ENCODE data around the gene SRXN1. TPM values are rescaled to one million over a fixed set of nuclear protein-coding genes. Genes with fewer than 3 reads are reported as not detected.

Gene SRXN1
- total and polyA plus RNA-seq, 2 donors (not counting 3 experiments of a cell fraction or from before 2014, with no cell fraction given): 19.3 to 24.9 TPM

DNA sequence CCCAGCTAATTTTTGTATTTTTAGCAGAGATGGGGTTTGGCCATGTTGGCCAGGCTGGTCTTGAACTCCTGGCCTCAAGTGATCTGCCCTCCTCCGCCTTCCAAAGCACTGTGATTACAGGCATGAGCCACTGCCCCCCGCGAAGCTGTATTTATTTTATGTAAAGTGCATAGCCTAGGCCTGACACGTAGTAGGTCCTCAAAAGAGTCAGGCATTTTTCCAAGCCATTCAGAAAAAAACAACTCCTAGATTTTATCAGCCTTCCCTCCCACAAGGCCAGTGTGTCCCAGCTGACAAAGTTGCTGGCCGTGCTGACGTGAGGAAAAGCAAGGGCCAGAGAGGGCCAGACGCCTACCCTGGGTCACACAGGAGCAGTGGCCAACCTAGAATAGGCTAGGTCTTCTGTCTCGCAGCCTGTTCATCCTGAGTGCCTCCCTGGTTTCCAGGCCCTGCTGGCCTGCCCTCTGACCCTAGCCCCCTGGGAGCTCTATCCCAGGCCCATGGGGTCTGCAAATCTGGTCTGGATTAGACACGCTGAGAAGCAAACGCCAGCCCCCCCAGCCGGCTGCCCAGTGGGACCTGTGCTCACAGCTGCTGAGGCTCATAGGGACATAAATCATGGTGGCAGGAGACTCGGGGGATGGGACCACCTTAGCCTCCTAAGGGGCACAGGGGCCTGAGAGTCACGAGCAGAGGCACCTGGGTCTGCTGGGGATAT, 54.7 kb downstream of the SRXN1 start:
- Histone ChIP-seq H3K9ac (replicated peaks; ENCODE audit: extremely low read depth, insufficient read depth, low read length) (no peak overlapping the region), H3K27me3 (ENCODE audit: control insufficient read depth in 2 of 2, insufficient read depth in 2 of 2, low read length in 2 of 2) (no peaks in the 10 kb centered on the region), H3K9me1 (replicated peaks; ENCODE audit: control insufficient read depth, extremely low read depth, insufficient read depth, low read length) (no peaks in the 10 kb centered on the region), H2AFZ (ENCODE audit: low read depth, low read length) (no peak overlapping the region), H3K4me2 (ENCODE audit: insufficient read depth, low read length) (no peak overlapping the region), H3K36me3 (ENCODE audit: control insufficient read depth in 2 of 2, extremely low read depth in 1 of 2, insufficient read depth in 2 of 2, low read length in 2 of 2) (no peaks in the 10 kb centered on the region), H3K4me1 (ENCODE audit: control insufficient read depth, extremely low read depth, insufficient read depth, low read length) (peaks cover 2% of the 10 kb centered on the region), H3K27ac (ENCODE audit: insufficient read depth, low read depth, low read length) (no peak overlapping the region), H3K4me3 (replicated peaks in 1 of 3; ENCODE audit: insufficient read depth in 1 of 3, low read depth in 1 of 3, low read length in 3 of 3) (no peak overlapping the region), H3K79me2 (ENCODE audit: control insufficient read depth, insufficient read depth, low read length) (no peaks in the 10 kb centered on the region), H4K20me1 (replicated peaks; ENCODE audit: control insufficient read depth, extremely low read depth, insufficient read depth, low read length) (no peaks in the 10 kb centered on the region), H3K9me3 (replicated peaks; ENCODE audit: control insufficient read depth, insufficient read depth, low read length) (no peaks in the 10 kb centered on the region)
- FAIRE-seq (no peak), DNase-seq (ENCODE audit: low read depth, low spot score) (no peak)
- intact Hi-C loops (cut with micrococcal nuclease) (no loop called here), dilution Hi-C loops (cut with MboI; ENCODE audit: extremely low pct_ligation_motif_present, low sequenced_read_pairs) (no loop called here)
- no TSS peak for BruUV-seq (replicated peaks)
- ChIA-PET CTCF (interaction anchor here (1.2 kb wide), 1 partner anchor 47 kb away, joined by 5 read pairs; no protein-coding TSS in a partner anchor), POLR2A (no interaction called here)
- TF ChIP-seq, protein P1, sequence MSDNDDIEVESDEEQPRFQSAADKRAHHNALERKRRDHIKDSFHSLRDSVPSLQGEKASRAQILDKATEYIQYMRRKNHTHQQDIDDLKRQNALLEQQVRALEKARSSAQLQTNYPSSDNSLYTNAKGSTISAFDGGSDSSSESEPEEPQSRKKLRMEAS (IDR thresholded peaks at IDR 0.05; ENCODE audit: insufficient read depth, insufficient read length): no peak
- no peak for TF ChIP-seq POLR2AphosphoS5 (IDR thresholded peaks at IDR 0.05; ENCODE audit: insufficient read depth, low read depth, low read length)
- no peak for TF ChIP-seq FOS (IDR thresholded peaks at IDR 0.05; ENCODE audit: borderline replicate concordance, insufficient read depth, low read length)

DNA sequence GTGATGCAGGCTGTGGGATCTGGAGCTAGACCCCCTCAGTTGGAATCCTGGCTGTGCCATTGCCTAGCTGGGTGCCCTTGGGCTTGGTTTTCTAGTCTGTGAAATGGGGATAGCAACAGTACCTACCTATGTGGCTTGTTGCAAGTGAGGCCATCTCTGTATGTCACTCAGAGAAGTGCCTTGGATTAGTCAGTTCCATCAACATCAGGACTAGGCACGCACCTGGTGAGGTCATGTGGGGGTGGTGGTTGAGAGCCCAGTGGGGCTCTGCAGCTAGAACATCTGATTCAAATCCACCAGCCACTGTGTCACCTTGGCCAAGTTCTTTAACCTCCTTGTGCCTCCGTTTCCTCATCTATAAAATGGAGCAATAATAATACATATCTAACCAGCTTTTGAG, 55.4 kb downstream of the SRXN1 start:
- Histone ChIP-seq H3K36me3 (ENCODE audit: control insufficient read depth in 2 of 2, extremely low read depth in 1 of 2, insufficient read depth in 2 of 2, low read length in 2 of 2) (no peaks in the 10 kb centered on the region), H3K9me3 (replicated peaks; ENCODE audit: control insufficient read depth, insufficient read depth, low read length) (no peaks in the 10 kb centered on the region), H3K9me1 (replicated peaks; ENCODE audit: control insufficient read depth, extremely low read depth, insufficient read depth, low read length) (no peaks in the 10 kb centered on the region), H4K20me1 (replicated peaks; ENCODE audit: control insufficient read depth, extremely low read depth, insufficient read depth, low read length) (no peaks in the 10 kb centered on the region), H3K4me1 (ENCODE audit: control insufficient read depth, extremely low read depth, insufficient read depth, low read length) (peaks cover 2% of the 10 kb centered on the region), H3K4me3 (replicated peaks in 1 of 3; ENCODE audit: insufficient read depth in 1 of 3, low read depth in 1 of 3, low read length in 3 of 3) (no peak overlapping the region), H3K9ac (replicated peaks; ENCODE audit: extremely low read depth, insufficient read depth, low read length) (no peak overlapping the region), H2AFZ (ENCODE audit: low read depth, low read length) (no peak overlapping the region), H3K27me3 (ENCODE audit: control insufficient read depth in 2 of 2, insufficient read depth in 2 of 2, low read length in 2 of 2) (no peaks in the 10 kb centered on the region), H3K79me2 (ENCODE audit: control insufficient read depth, insufficient read depth, low read length) (no peaks in the 10 kb centered on the region), H3K27ac (ENCODE audit: insufficient read depth, low read depth, low read length) (no peak overlapping the region), H3K4me2 (ENCODE audit: insufficient read depth, low read length) (no peak overlapping the region)
- FAIRE-seq (no peak), DNase-seq (ENCODE audit: low read depth, low spot score) (no peak)
- CTCF ChIA-PET: interaction anchor here (1.2 kb wide), 2 partner anchors 37 to 48 kb away, joined by 3 to 5 read pairs; no protein-coding TSS in a partner anchor
- intact Hi-C loops (cut with micrococcal nuclease) (no loop called here), dilution Hi-C loops (cut with MboI; ENCODE audit: extremely low pct_ligation_motif_present, low sequenced_read_pairs) (no loop called here)
- POLR2A ChIA-PET: no interaction called here
- no peak for TF ChIP-seq POLR2A (IDR thresholded peaks at IDR 0.05; ENCODE audit: low read depth, low read length)
- no peak for TF ChIP-seq POLR2AphosphoS5 (IDR thresholded peaks at IDR 0.05; ENCODE audit: insufficient read depth, low read depth, low read length)
- TF ChIP-seq, protein P2, sequence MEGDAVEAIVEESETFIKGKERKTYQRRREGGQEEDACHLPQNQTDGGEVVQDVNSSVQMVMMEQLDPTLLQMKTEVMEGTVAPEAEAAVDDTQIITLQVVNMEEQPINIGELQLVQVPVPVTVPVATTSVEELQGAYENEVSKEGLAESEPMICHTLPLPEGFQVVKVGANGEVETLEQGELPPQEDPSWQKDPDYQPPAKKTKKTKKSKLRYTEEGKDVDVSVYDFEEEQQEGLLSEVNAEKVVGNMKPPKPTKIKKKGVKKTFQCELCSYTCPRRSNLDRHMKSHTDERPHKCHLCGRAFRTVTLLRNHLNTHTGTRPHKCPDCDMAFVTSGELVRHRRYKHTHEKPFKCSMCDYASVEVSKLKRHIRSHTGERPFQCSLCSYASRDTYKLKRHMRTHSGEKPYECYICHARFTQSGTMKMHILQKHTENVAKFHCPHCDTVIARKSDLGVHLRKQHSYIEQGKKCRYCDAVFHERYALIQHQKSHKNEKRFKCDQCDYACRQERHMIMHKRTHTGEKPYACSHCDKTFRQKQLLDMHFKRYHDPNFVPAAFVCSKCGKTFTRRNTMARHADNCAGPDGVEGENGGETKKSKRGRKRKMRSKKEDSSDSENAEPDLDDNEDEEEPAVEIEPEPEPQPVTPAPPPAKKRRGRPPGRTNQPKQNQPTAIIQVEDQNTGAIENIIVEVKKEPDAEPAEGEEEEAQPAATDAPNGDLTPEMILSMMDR (IDR thresholded peaks at IDR 0.05; ENCODE audit: extremely low read depth in 1 of 2, insufficient read depth in 1 of 2, low read depth in 1 of 2, low read length in 2 of 2): no peak
- TF ChIP-seq GATA2 (IDR thresholded peaks at IDR 0.05; ENCODE audit: insufficient read depth, insufficient read length, low read depth, low read length): no peak
- no peak for TF ChIP-seq JUN (IDR thresholded peaks at IDR 0.05; ENCODE audit: borderline replicate concordance, insufficient read depth, insufficient read length, low read depth)
- TF ChIP-seq, protein P1 (IDR thresholded peaks at IDR 0.05; ENCODE audit: insufficient read depth, insufficient read length): no peak
- TF ChIP-seq EZH2 (IDR thresholded peaks at IDR 0.05; ENCODE audit: borderline replicate concordance, low read depth, low read length, severe bottlenecking): no peak
- TF ChIP-seq MYC (IDR thresholded peaks at IDR 0.05; ENCODE audit: low read depth, low read length): no peak
- TF ChIP-seq FOS (IDR thresholded peaks at IDR 0.05; ENCODE audit: borderline replicate concordance, insufficient read depth, low read length): no peak
- no TSS peak for BruUV-seq (replicated peaks)
